Adipocyte (in vitro differentiated cells): ENCODE data around the gene MAOB.

Experiments
- DNase-seq: peaks from one replicate; pipeline ENCODE4 v3.0.0-alpha.2; 2015; ENCODE audit warnings: low read depth
- H3K27me3 ChIP-seq: replicated peaks from 2 replicates; pipeline ENCODE4 v1.7.0; 2013; ENCODE audit warnings: mild to moderate bottlenecking, low read length, moderate library complexity; ENCODE audit not compliant: control insufficient read depth, insufficient read depth
- H3K36me3 ChIP-seq: 2 replicates; pipeline ENCODE4 v1.7.0; 2013; ENCODE audit warnings: low read length, mild to moderate bottlenecking, moderate library complexity; ENCODE audit not compliant: control insufficient read depth, insufficient read depth, severe bottlenecking
- H3K4me1 ChIP-seq: 2 replicates; pipeline ENCODE4 v1.7.0; 2013; ENCODE audit warnings: mild to moderate bottlenecking, low read length, moderate library complexity; ENCODE audit not compliant: control insufficient read depth, insufficient read depth
- H3K4me3 ChIP-seq: 2 replicates; pipeline ENCODE4 v1.7.0; 2013; ENCODE audit warnings: mild to moderate bottlenecking, low read length, moderate library complexity
- H3K9ac ChIP-seq: 2 replicates; pipeline ENCODE4 v1.7.0; 2013; ENCODE audit warnings: mild to moderate bottlenecking, low read length, moderate library complexity
- H3K9me3 ChIP-seq: 2 replicates; pipeline ENCODE4 v1.7.0; 2013; ENCODE audit warnings: mild to moderate bottlenecking, low read length, moderate library complexity; ENCODE audit not compliant: control insufficient read depth

Gene MAOB

DNA sequence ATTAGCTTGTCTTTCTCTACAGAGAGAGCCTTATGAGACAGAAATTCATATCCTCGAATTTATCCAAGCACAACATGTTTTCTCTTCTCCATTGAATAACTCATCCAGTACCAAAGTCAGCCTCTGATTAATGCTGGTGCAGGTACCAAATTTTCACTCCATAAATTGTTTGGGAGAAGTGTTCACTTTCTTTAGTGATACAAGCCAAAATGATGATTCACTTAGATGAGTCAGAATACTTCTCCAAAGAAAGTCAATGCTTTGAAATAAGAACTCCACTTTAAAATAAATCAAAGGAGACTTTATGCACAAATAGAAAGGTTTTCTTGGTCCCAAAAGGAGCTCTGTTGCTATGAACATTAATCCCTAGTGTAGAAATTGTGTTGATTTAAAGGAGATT is 60.2 kb downstream of the MAOB start:
- Histone ChIP-seq H3K4me3 (no peak overlapping the region), H3K9ac (no peak overlapping the region)
- DNase-seq, result peak; percentile 27

DNA sequence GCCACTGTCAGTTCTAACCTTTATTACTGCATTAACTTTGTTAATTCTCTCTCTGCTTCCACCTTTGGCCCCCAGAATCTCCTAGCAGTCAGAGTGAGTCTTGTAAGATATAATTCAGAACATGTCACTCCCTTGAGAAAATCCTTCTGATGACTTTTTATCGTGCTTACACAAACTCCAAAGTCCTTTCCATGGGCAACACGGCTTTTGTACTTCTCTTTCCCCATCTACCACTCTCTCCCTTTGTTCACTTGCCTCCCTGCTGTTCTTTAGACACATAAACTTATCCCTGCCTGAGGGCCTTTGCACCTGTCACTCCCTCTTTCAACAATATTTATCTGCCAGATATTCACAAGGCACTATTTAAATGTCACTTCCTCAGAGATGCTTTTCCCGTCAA is 64.8 kb downstream of the MAOB start:
- H3K9me3 ChIP-seq, result no peaks in the 10 kb centered on the region
- H3K4me1 ChIP-seq, result peaks cover 24% of the 10 kb centered on the region
- H3K9ac ChIP-seq, result no peak overlapping the region
- no peaks in the 10 kb centered on the region for H3K36me3 ChIP-seq
- H3K4me3 ChIP-seq, result no peak overlapping the region
- H3K27me3 ChIP-seq, result peaks cover 9% of the 10 kb centered on the region
- no peak for DNase-seq

More for the DNA sequence above, 60.2 kb downstream of the MAOB start:
- no peaks in the 10 kb centered on the region for H3K9me3 ChIP-seq
- peaks cover 4% of the 10 kb centered on the region for H3K4me1 ChIP-seq
- peaks cover 5% of the 10 kb centered on the region for H3K27me3 ChIP-seq
- H3K36me3 ChIP-seq, result no peaks in the 10 kb centered on the region

DNA sequence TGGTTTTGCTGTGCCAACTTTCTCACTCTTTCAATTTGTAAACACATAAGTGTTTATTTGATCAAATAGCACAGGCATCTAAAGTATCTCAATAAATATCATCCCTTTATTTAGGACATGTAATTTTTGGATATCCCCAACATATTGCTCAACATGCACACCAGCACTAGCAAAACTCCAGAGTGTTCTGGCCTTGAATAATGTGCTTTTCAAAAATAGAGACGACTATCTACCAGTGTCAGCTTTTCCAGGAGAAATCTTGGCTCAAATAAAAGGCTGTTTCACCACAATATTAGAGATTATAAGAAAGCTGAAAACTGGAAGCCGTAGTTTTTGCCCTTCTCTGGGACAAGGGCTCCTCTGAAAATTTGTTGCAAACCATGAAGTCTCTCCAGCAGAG is 67.0 kb downstream of the MAOB start:
- Histone ChIP-seq H3K9ac (peak overlapping the region; percentile 20), H3K36me3 (no peaks in the 10 kb centered on the region), H3K4me3 (no peak overlapping the region), H3K9me3 (no peaks in the 10 kb centered on the region), H3K27me3 (peaks cover 9% of the 10 kb centered on the region), H3K4me1 (peaks cover 25% of the 10 kb centered on the region)
- DNase-seq, result no peak

- Histone ChIP-seq H3K36me3 (no peaks in the 10 kb centered on the region), H3K9me3 (no peaks in the 10 kb centered on the region), H3K4me1 (peaks cover 31% of the 10 kb centered on the region), H3K27me3 (peaks cover 4% of the 10 kb centered on the region), H3K9ac (no peak overlapping the region), H3K4me3 (no peak overlapping the region)
- no peak for DNase-seq
Observed at GRCh38 chrX:43813898-43814297, 68.4 kb downstream of the MAOB start.

- peaks cover 3% of the 10 kb centered on the region for H3K27me3 ChIP-seq
- no peak overlapping the region for H3K4me3 ChIP-seq
- H3K4me1 ChIP-seq, result peaks cover 35% of the 10 kb centered on the region
- no peaks in the 10 kb centered on the region for H3K9me3 ChIP-seq
- no peak for DNase-seq
- H3K9ac ChIP-seq, result no peak overlapping the region
- H3K36me3 ChIP-seq, result no peaks in the 10 kb centered on the region
Observed at GRCh38 chrX:43813319-43813718, 68.9 kb downstream of the MAOB start.

GRCh38 chrX:43809463-43809862 is 72.8 kb downstream of the MAOB start:
- H3K4me3 ChIP-seq, result peak overlapping the region; percentile 17
- DNase-seq, result peak; percentile 71
- peaks cover 56% of the 10 kb centered on the region for H3K4me1 ChIP-seq
- no peaks in the 10 kb centered on the region for H3K36me3 ChIP-seq
- H3K9me3 ChIP-seq, result no peaks in the 10 kb centered on the region
- H3K9ac ChIP-seq, result peak overlapping the region; percentile 78
- H3K27me3 ChIP-seq, result no peaks in the 10 kb centered on the region

- Histone ChIP-seq H3K36me3 (no peaks in the 10 kb centered on the region), H3K9ac (no peak overlapping the region), H3K9me3 (no peaks in the 10 kb centered on the region), H3K4me1 (peaks cover 50% of the 10 kb centered on the region), H3K4me3 (no peak overlapping the region), H3K27me3 (no peaks in the 10 kb centered on the region)
- DNase-seq, result no peak
Observed at GRCh38 chrX:43808231-43808630, 74.0 kb downstream of the MAOB start.

DNA sequence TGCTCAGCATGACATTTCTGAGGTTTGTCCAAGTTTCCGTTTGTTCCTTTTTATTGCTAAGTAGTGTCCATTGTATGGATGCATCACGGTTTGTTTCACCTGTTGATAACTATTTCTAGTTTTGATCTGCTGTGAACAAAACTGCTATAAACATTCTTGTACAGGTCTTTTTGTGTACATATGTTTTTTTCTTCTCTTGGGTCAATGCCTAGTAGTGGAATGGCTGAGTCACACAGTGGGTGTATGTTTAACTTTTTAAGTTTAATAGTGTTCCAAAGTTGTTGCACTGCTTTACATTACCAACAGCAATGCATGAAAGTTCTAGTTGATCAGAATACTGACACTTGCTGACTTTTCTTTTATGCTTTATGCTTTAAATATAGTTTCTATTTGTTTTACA is 76.7 kb downstream of the MAOB start:
- Histone ChIP-seq H3K27me3 (peaks cover 4% of the 10 kb centered on the region), H3K9me3 (no peaks in the 10 kb centered on the region), H3K4me3 (no peak overlapping the region), H3K36me3 (no peaks in the 10 kb centered on the region), H3K4me1 (peaks cover 40% of the 10 kb centered on the region), H3K9ac (no peak overlapping the region)
- peak; percentile 4 for DNase-seq

DNA sequence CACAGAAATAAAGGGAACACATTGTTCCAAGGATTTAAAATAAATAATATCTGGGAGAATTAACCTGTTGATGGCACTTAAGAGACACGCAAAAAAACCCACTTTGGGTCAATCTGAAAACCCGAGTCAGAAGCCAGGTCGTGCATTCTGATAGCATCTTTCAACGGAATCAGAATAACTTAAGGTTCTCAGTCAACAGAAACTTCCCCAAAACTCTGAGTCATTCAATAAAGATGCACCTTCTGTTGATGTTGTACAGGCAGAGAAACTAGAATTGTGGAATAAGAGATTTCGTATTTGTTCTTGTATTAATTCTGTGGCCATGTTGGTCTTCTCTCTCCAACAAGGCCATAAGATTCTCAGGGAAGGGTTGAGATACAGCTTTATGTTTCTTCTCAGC is 78.2 kb downstream of the MAOB start:
- H3K4me3 ChIP-seq, result no peak overlapping the region
- peaks cover 4% of the 10 kb centered on the region for H3K27me3 ChIP-seq
- DNase-seq, result no peak
- H3K9me3 ChIP-seq, result no peaks in the 10 kb centered on the region
- H3K4me1 ChIP-seq, result peaks cover 36% of the 10 kb centered on the region
- H3K9ac ChIP-seq, result no peak overlapping the region
- no peaks in the 10 kb centered on the region for H3K36me3 ChIP-seq

DNA sequence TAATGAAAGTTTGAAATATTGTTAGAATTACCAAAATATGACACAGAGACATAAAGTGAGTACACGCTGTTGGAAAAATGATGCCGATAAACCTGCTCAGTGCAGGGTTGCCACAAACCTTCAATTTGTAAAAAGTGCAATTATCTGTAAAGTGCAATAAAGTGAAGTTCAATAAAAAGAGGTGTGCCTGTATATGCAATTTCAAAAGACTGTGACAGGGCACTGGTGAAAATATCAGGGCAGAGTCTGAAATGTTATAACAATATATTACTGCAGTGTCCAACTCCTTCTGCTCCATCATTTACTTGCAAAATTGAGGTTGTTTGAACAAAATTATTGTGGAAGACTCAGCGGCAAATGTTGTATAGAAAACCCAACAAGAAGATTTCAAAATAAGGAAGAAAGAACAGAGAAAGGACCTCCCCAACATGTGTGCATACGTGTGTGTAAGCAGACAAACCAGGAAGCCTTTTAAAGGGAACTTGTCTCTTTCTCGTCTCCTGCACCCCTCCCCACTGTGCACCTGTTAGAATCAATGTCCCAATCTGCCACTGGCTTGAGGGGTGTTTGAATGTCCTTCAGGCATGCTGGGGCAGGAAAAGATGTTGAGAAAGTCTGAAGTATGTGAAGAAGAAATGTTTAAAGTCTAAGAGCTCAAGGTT is 96.2 kb downstream of the MAOB start:
- Histone ChIP-seq H3K9me3 (peaks cover 22% of the 10 kb centered on the region), H3K27me3 (no peaks in the 10 kb centered on the region), H3K4me1 (no peaks in the 10 kb centered on the region), H3K4me3 (no peak overlapping the region), H3K9ac (no peak overlapping the region), H3K36me3 (no peaks in the 10 kb centered on the region)
- no peak for DNase-seq

GRCh38 chrX:43758044-43758443 is 124.2 kb downstream of the MAOB start:
- no peak for DNase-seq
- Histone ChIP-seq H3K9ac (no peak overlapping the region), H3K27me3 (peaks cover 16% of the 10 kb centered on the region), H3K4me3 (no peak overlapping the region), H3K36me3 (no peaks in the 10 kb centered on the region), H3K4me1 (no peaks in the 10 kb centered on the region), H3K9me3 (peaks cover 2% of the 10 kb centered on the region)

- Histone ChIP-seq H3K9ac (no peak overlapping the region), H3K27me3 (peaks cover 13% of the 10 kb centered on the region), H3K36me3 (no peaks in the 10 kb centered on the region), H3K4me1 (no peaks in the 10 kb centered on the region), H3K9me3 (peaks cover 4% of the 10 kb centered on the region), H3K4me3 (no peak overlapping the region)
- DNase-seq, result no peak
Observed at GRCh38 chrX:43756076-43756475, 126.2 kb downstream of the MAOB start.
